Forelimb muscle (tissue), 1 donor: ENCODE measurements around the gene CCDC141. TPM values are rescaled to one million over a fixed set of nuclear protein-coding genes. Genes with fewer than 3 reads are reported as not detected.

Experiments
- DNase-seq: peaks from one replicate; pipeline ENCODE4 v3.0.0-alpha.2; 2013; ENCODE audit warnings: low read depth
- polyA plus RNA-seq: library from polyadenylated mRNA; unstranded; fragments of 120-200 nt; gene quantifications from one replicate; pipeline ENCODE4 v1.2.1, GENCODE V29; 2013; ENCODE audit not compliant: insufficient read length

The CCDC141 gene
- polyA plus RNA-seq, 1 donor = 79.4 TPM

DNA sequence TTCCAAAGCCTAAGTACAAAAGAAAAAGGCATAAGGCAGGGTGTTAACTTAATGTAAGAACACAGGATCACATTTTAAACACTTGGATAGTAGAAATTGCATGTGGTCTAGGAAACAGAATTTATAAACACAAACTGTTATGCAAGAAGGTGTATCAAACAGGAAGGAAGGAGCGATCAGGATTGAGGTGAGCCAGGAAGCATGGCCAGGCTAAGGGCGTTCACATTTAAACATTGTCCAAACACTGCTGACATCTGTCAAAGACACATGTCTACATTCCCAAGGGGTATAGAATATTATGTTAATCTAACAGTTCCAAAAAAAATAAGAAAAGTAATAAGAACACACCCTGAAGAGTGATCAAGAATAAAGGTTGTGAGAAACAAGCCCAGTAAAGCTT, 71.3 kb downstream of the CCDC141 start:
- no peak for DNase-seq

DNA sequence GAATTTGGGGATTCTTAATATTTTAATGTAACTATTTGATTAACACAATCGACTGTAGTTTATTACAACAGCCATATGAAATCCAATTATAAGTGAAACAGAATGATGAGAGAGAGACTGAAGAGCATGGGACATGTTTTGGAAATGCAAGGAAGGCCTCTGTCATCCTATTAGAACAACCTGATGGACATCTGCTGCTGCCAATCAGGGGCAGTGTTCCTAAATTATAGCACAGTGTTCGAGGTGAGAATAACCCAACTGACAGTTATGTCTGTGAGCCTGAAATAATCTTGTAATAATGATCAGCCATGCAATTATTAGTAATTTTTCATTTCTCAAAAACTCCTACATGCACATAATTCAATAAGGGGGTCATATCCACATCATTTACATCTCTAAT, 73.6 kb downstream of the CCDC141 start:
- no peak for DNase-seq

GRCh38 chr2:178962805-178963433, 87.0 kb downstream of the CCDC141 start:
- no peak for DNase-seq

DNA sequence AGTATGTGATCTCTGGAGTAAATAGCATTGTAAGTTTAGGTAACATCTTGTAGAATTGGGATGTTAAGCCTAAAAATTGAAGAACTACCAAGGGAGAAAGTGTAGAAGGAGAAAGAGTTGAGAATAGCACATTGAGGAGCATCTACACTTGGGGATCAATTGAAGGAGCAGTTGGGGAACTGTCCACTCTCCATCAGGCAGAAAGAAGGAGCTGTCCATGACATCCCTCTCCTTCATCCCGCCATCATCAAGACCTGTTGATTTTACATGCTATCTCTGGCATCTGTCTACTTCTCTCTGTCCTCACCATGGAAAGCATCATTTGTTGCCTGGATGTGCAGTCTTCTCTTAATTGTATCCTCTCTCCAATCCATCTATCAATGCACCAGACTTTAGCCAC, 87.8 kb downstream of the CCDC141 start:
- no peak for DNase-seq

DNA sequence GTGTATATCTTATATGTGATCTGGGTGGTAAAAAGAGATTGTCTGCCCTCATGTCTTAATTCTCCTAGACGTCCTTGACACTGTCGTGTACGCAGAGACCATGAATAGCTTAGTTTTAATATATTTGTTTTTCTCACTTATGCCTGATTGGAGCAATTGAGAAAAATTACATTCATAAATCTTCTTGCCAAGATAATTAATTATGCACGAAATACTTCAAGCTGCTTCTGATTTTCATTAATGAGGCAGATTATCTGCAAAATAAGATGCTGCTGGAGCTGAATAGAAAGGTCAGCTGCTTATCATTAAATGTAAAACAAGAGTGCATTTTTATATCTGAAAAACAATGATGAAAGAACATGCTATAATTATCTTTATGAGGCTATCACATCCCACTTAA, 95.9 kb downstream of the CCDC141 start:
- no peak for DNase-seq

DNA sequence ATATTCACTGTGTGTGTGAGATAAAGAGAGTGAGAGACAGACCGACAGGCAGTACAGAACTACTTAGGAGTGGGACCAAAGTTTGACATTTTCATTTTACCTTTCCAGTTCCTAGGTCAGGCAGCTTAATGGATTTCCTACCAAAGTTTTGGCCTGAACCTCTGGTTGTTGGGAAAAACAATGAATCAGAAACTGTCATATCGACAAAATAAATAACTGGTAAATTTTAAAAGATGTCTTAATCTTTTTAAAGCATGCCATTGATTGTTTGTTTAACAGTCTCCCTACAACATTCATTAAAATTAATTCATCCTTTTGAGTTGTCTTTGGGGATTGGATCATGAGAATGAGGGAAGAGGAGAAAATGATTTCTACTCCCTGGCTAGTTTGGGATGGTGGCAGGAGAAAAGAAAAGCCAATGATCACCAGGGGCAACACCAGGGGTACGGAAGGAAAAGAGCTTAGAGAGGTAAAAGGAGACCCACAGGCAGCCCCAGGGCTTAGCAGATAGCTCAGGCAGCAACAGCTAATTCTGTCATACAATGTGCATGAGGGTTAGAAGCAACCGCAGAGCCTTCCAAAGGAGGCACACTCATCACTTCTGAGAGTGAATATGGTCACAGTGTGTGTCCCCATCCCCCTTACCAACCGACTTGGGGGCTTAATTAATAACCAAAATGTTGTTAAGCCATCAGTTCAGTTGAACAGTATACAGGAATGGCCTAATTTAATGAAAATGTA, 98.5 kb downstream of the CCDC141 start:
- DNase-seq = no peak

- DNase-seq = no peak
These were observed 100.4 kb downstream of the CCDC141 start for GRCh38 chr2:178949584-178949983.

DNA sequence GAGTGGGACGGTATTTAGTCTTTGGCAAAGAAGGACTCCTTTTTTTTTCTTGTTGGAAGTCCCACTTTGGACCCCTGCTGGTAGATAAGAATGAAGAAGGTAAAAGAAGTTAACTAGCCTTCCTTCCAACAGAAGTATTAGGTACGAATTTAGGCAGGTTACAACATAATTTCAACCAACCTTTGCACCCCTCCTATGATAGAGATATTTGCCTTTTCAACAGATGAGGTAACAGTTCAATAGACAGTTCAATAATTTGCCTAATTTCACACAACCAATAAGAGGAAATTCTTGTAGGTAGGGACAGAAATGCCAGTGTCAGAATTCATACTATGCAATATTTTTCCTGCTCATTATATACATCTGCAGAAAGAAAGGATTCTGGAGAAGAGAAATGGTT, 100.8 kb downstream of the CCDC141 start:
- no peak for DNase-seq

GRCh38 chr2:178947006-178947405, 102.9 kb downstream of the CCDC141 start:
- no peak for DNase-seq

DNA sequence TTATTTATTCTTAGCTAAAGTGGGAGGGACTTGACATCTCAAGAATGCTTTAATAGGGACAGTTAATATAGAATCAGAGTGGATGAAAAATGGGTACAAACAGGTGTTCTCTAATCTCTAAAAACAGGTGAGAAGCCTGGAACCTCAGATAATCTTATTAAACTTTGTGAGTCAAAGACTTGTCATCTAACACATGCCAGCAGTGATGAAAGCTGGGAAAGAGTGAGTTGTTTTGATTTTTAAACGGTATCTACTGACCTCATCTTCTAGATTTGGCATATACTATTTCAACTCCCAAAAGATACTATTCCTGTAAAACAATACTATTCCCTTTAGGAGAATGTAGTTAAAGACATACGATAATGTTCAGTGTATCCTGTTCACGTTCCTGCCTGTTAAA, 103.4 kb downstream of the CCDC141 start:
- DNase-seq = no peak

GRCh38 chr2:178943745-178944144, 106.2 kb downstream of the CCDC141 start:
- DNase-seq = no peak

GRCh38 chr2:178934571-178934970, 115.4 kb downstream of the CCDC141 start:
- no peak for DNase-seq

GRCh38 chr2:178933493-178933892, 116.4 kb downstream of the CCDC141 start:
- no peak for DNase-seq

DNA sequence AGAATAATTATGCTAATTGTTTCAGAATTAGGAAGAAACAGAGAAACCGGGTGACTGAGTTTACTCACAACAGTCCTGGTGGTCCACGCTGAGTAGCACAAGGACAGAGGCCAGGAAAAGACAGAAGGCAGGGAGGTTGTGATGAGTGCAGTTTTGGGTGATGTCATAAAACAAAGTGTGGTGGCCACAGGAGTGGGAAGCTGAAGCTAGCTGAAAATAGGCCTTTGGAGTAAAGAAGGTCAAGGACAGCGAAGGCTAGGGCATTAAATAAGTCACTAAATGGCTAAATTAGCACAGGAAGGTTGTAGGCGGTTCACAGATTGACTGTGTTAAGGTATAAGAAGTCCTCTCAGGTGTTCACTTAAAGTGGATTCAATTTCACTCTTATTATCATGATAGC, 121.9 kb downstream of the CCDC141 start:
- DNase-seq = no peak

DNA sequence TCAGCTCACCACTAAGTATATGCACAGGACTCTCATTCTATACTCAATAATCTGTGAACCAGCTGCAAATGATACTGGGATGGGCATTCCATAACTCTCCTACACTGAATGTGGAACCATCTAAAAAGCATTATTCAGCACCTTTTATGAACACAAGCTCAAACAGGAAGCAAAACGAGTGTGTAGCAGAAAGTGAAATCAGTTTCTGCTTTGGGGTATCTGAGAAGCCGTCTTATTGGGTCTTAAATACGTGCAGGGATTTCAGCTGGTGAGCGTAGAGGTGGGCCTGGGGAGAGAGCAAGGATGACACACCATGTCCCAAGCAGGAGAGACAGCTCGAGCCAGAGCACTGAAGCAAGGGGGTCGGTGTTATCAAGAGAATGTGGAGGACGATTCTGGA, 122.8 kb downstream of the CCDC141 start:
- DNase-seq = no peak

DNA sequence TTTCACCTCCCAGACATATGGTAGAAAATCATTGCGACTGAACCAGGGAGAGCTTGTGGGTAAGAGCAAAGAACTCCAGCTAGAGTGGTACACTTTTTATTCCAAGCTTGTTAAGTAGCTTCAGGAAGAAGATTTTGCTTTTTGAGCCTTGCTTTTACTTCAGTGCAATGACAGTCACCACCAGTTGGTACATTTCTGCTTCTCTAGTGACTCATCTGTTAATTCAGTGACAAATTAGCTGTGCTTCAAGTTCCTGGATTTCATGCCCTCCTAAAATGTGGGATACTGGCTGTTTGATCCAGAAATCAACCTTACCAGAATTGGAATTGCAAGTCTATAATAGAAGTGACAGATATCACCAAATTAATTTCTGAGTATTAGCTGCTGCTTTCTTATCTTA, 125.1 kb downstream of the CCDC141 start:
- DNase-seq = no peak

DNA sequence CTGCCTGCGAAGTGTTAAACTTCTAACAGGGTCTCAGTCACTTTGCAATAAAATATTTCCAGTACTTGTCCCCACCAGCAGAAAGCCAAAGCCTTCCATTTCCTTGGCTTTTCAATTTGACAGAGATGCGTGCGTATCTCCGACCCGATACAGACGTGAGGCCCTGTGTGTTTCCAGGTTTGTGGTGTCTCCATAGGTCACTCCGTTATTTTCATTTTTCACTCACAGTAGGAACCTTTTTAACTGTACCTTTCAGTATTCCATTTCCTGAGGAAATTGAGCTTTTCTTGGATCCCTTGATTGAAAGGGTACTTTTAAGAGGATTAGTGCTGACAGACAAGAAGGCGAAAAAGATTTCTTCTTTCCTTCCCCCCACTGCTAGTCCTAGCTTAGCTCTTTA, 126.4 kb downstream of the CCDC141 start:
- DNase-seq = no peak

DNA sequence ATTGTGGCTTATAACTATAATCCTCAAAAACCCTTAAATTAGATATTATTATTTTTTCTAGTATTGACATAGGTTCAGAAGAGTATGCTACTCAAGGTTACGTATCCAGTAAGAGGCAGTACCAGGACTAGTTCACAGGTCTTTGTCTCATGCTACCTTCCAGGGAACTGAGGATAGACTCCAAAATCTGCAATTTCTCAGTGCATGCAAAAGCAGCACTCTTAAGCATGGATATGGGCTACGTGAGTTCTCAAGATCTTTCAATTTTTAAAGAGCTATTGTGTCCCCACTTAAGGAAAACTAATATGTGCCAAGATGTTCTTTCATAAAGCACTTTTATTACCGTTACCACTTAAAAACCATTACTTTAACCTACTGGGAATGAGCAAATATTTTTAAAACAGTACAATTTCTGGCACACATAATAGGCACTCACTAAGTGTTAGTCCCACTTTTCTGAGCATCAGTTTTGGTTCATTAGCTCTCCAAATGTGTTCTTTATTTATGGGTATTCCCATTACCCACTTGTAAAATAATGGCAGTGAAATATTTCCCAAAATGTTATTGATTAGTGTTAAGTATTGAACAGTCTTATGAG, 128.9 kb downstream of the CCDC141 start:
- no peak for DNase-seq

- no peak for DNase-seq
These were observed 132.4 kb downstream of the CCDC141 start for GRCh38 chr2:178917555-178917954.

GRCh38 chr2:178915423-178916173, 134.3 kb downstream of the CCDC141 start:
- no peak for DNase-seq

DNA sequence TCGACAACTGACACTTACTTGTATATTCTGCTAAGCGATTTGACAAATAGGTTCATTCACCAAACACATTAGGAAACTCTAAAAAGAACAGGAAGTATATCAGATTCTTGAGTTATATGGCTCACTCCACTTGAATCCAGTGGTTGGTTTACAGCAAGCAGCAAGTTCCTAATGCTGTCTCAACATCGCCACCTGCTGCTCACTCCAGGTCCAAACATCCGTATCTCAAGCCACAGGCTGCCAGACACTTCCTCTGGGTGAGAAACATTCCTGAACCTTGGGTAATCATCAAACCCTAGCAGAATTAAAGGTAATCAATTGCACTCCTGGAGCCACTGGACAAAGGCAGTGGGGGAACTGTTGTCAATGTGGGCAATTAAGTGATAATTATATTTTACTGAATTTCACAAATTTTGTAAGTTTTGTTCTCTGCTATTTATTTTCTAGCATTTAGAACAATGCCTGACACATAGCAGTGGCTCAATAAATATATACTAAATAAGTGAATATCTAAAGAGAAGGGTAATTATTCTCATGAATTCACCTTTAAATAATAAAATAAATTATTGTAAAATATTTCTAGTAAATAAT, 135.6 kb downstream of the CCDC141 start:
- peak; percentile 58 for DNase-seq

- DNase-seq = no peak
These were observed 136.9 kb downstream of the CCDC141 start for GRCh38 chr2:178913049-178913441.
